Neural progenitor cell (in vitro differentiated cells): ENCODE results near the gene CCNL1. TPM values are rescaled to one million over a fixed set of nuclear protein-coding genes. Genes with fewer than 3 reads are reported as not detected.

Experiments used
- DNase-seq: peaks from one replicate; pipeline ENCODE4 v3.0.0-alpha.2; 2016; ENCODE audit warnings: low spot score
- H2AFZ ChIP-seq: fragments of 200-600 bp; sonication (generic); replicated peaks from 2 replicates; pipeline ENCODE4 v1.6.1; 2016; ENCODE audit warnings: antibody characterized with exemption
- H3F3A ChIP-seq: fragments of 200-600 bp; sonication (generic); 2 replicates; pipeline ENCODE4 v1.6.1; 2016; ENCODE audit warnings: antibody characterized with exemption, low read depth
- H3K27ac ChIP-seq: fragments of 200-600 bp; sonication (generic); 2 replicates; pipeline ENCODE4 v1.5.1; 2016; ENCODE audit warnings: mild to moderate bottlenecking
- H3K27me3 ChIP-seq: fragments of 200-600 bp; sonication (generic); 2 replicates; pipeline ENCODE4 v1.6.1; 2016; ENCODE audit warnings: mild to moderate bottlenecking, moderate library complexity
- H3K36me3 ChIP-seq: fragments of 200-600 bp; sonication (generic); 2 replicates; pipeline ENCODE4 v1.5.1; 2016
- H3K4me1 ChIP-seq: fragments of 200-600 bp; sonication (generic); 2 replicates; pipeline ENCODE4 v1.6.1; 2016; ENCODE audit warnings: mixed run types
- H3K4me2 ChIP-seq: fragments of 200-600 bp; sonication (generic); 2 replicates; pipeline ENCODE4 v1.6.1; 2016
- H3K4me3 ChIP-seq: fragments of 200-600 bp; sonication (generic); 2 replicates; pipeline ENCODE4 v1.5.1; 2016
- H3K79me2 ChIP-seq: fragments of 200-600 bp; sonication (generic); 2 replicates; pipeline ENCODE4 v1.6.1; 2016; ENCODE audit warnings: low read depth
- H3K9ac ChIP-seq: fragments of 200-600 bp; sonication (generic); 2 replicates; pipeline ENCODE4 v1.6.1; 2016
- H3K9me3 ChIP-seq: fragments of 200-600 bp; sonication (generic); 2 replicates; pipeline ENCODE4 v1.5.1; 2016; ENCODE audit warnings: low read depth
- H4K20me1 ChIP-seq: fragments of 200-600 bp; sonication (generic); 2 replicates; pipeline ENCODE4 v1.6.1; 2016; ENCODE audit warnings: low read depth
- H3K27ac Mint-ChIP-seq: 3 replicates; pipeline ENCODE4 v1.8.0; 2021; ENCODE audit warnings: mixed read lengths
- H3K27me3 Mint-ChIP-seq: 2 replicates; pipeline ENCODE4 v1.8.0; 2022; ENCODE audit warnings: low read depth, mild to moderate bottlenecking, inconsistent platforms, moderate library complexity, mixed read lengths; ENCODE audit not compliant: insufficient read depth
- H3K36me3 Mint-ChIP-seq: 3 replicates; pipeline ENCODE4 v1.8.0; 2021; ENCODE audit warnings: mixed read lengths
- H3K4me1 Mint-ChIP-seq: 3 replicates; pipeline ENCODE4 v1.8.0; 2021; ENCODE audit warnings: mixed read lengths
- H3K4me3 Mint-ChIP-seq: 3 replicates; pipeline ENCODE4 v1.8.0; 2021; ENCODE audit warnings: mild to moderate bottlenecking, moderate library complexity, mixed read lengths
- H3K9me3 Mint-ChIP-seq: 3 replicates; pipeline ENCODE4 v1.8.0; 2020; ENCODE audit warnings: mixed read lengths
- EZH2 ChIP-seq: fragments of 200-600 bp; sonication (generic); IDR thresholded peaks from 2 replicates; pipeline ENCODE4 v1.6.1; 2017; ENCODE audit warnings: antibody characterized with exemption, mild to moderate bottlenecking, moderate library complexity
- EZH2phosphoT487 ChIP-seq: fragments of 200-600 bp; sonication (generic); IDR thresholded peaks from 2 replicates; pipeline ENCODE4 v1.6.1; 2017; ENCODE audit warnings: antibody characterized with exemption
- total RNA-seq: library from RNA; depleted of rRNA; stranded (reverse); fragments of >200 nt; gene quantifications from 2 replicates; pipeline ENCODE4 v1.2.3, GENCODE V29; 2015; ENCODE audit warnings: low replicate concordance
- TF ChIP-seq, protein P1 (sequence below): fragments of 200-600 bp; sonication (generic); IDR thresholded peaks from 2 replicates; pipeline ENCODE4 v1.5.1; 2017; ENCODE audit warnings: antibody characterized with exemption, mild to moderate bottlenecking

The CCNL1 gene
- total RNA-seq, 1 donor from 2014 or later: 214 TPM

DNA sequence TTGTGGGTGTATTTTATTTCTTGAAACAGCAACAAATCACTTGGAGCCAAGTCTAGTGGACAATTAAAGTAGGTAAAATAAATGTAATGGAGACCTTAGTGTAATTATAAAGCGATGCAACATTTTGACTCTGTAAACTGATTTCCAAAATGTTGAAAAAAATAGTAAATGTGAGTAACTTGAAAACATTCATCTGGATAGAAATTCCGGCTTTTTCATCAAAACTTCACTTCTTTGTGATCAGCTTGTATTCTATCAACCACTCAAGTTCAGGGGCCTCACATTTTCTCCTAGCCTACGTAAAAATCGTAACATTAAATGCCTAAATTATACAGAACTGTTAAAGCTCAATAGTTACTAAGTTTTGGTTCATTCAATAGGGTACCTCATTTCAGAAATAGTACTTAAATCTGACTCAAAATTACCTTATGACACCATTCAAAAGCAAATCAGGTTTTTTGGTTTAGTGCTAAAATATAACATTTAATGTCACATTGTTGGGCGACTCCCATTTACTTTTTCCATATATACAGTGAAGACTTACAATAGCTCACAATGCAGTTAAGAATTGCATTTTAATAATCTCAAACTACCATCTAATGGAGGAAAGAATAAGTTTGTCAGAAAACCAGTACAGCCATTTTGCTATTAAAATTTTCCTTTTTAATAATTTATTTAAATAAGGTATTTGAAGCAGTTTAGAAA is 12.7 kb downstream of the CCNL1 start:
- H2AFZ ChIP-seq: no peak overlapping the region
- no peak overlapping the region for H3K9ac ChIP-seq
- no peak overlapping the region for H3K4me2 ChIP-seq
- no peak overlapping the region for H3K27ac ChIP-seq
- H4K20me1 ChIP-seq: peaks cover 37% of the 10 kb centered on the region
- Mint-ChIP-seq H3K4me3 (no peak overlapping the region), H3K27me3 (no peaks in the 10 kb centered on the region), H3K36me3 (peaks cover 46% of the 10 kb centered on the region), H3K9me3 (no peaks in the 10 kb centered on the region), H3K27ac (no peak overlapping the region), H3K4me1 (no peaks in the 10 kb centered on the region)
- no peaks in the 10 kb centered on the region for H3K4me1 ChIP-seq
- no peaks in the 10 kb centered on the region for H3K27me3 ChIP-seq
- no peak for DNase-seq
- H3K36me3 ChIP-seq: peaks cover 58% of the 10 kb centered on the region
- TF ChIP-seq, protein P1, sequence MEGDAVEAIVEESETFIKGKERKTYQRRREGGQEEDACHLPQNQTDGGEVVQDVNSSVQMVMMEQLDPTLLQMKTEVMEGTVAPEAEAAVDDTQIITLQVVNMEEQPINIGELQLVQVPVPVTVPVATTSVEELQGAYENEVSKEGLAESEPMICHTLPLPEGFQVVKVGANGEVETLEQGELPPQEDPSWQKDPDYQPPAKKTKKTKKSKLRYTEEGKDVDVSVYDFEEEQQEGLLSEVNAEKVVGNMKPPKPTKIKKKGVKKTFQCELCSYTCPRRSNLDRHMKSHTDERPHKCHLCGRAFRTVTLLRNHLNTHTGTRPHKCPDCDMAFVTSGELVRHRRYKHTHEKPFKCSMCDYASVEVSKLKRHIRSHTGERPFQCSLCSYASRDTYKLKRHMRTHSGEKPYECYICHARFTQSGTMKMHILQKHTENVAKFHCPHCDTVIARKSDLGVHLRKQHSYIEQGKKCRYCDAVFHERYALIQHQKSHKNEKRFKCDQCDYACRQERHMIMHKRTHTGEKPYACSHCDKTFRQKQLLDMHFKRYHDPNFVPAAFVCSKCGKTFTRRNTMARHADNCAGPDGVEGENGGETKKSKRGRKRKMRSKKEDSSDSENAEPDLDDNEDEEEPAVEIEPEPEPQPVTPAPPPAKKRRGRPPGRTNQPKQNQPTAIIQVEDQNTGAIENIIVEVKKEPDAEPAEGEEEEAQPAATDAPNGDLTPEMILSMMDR: no peak
- TF ChIP-seq EZH2phosphoT487 (no peak), EZH2 (no peak)
- no peak overlapping the region for H3K4me3 ChIP-seq
- H3K79me2 ChIP-seq: peaks cover 30% of the 10 kb centered on the region
- H3F3A ChIP-seq: peaks cover 70% of the 10 kb centered on the region
- no peaks in the 10 kb centered on the region for H3K9me3 ChIP-seq

DNA sequence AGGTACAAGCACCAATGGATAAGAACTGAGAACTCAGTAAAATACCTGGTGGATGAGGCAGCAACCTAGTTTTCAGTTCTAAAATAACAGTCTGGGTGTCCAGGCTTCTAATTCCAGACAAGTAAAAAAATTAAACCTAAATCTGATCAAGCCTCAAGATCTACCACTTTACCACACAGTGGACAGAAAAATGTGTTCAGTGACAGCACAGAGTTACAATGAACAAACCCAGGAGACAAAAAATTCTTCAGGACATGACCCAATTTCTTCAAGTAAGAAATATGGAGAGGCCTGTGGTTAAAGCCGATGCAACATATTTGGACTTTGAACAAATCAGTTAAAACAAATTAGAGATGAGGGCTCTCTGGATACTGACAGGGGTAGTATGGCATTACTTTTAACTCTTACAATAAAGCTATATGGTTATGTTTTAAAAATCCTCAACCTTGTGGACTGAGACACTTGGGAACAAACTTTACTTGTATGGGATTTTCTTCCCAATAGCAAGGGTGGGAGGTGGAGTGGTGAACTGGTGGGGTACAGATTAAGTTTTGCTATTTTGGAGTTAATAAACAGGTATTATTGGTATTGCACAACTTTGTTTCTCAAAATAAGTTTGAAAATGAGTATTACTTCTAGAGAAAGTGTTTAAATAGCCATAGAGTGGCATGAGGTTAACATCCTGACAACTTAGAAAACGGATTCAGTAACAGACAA is 14.2 kb downstream of the CCNL1 start:
- TF ChIP-seq, protein P1: no peak
- TF ChIP-seq EZH2phosphoT487 (no peak), EZH2 (no peak)
- Mint-ChIP-seq H3K27me3 (no peaks in the 10 kb centered on the region), H3K4me1 (no peaks in the 10 kb centered on the region), H3K27ac (no peak overlapping the region), H3K4me3 (no peak overlapping the region), H3K36me3 (peaks cover 39% of the 10 kb centered on the region), H3K9me3 (no peaks in the 10 kb centered on the region)
- Histone ChIP-seq H3K9me3 (no peaks in the 10 kb centered on the region), H3K27ac (no peak overlapping the region), H3K36me3 (peaks cover 43% of the 10 kb centered on the region), H3K9ac (no peak overlapping the region), H4K20me1 (peaks cover 24% of the 10 kb centered on the region), H3K27me3 (no peaks in the 10 kb centered on the region), H3K4me2 (no peak overlapping the region), H3K4me1 (no peaks in the 10 kb centered on the region), H3K79me2 (peaks cover 17% of the 10 kb centered on the region), H3K4me3 (no peak overlapping the region), H2AFZ (no peak overlapping the region), H3F3A (peaks cover 58% of the 10 kb centered on the region)
- no peak for DNase-seq

DNA sequence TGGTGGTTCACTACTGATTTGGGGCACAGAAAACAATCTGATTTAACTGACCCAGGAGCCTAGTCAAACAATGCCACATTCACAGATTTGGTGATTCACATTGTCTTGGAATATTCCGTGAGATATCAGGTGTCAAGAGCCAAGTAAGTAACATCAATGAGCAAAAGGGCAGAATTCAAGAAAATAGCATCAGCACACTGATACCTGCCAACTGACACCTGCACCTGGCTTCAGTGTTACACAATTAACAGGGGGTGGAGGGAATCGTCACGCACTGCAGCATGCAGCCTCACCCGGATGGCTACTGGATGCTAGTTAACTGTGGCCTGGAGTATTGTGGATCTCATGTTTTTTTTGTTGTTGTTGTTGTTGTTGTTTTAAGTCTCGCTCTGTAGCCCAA is 17.6 kb downstream of the CCNL1 start:
- no peak for DNase-seq
- Mint-ChIP-seq H3K27me3 (peaks cover 3% of the 10 kb centered on the region), H3K4me1 (peaks cover 2% of the 10 kb centered on the region), H3K9me3 (no peaks in the 10 kb centered on the region), H3K4me3 (no peak overlapping the region), H3K36me3 (peaks cover 24% of the 10 kb centered on the region), H3K27ac (no peak overlapping the region)
- Histone ChIP-seq H3K9me3 (no peaks in the 10 kb centered on the region), H2AFZ (no peak overlapping the region), H3K36me3 (peaks cover 9% of the 10 kb centered on the region), H3K79me2 (no peaks in the 10 kb centered on the region), H3K4me2 (no peak overlapping the region), H3K9ac (no peak overlapping the region), H4K20me1 (no peaks in the 10 kb centered on the region), H3K4me3 (no peak overlapping the region), H3K4me1 (no peaks in the 10 kb centered on the region), H3K27ac (no peak overlapping the region), H3K27me3 (no peaks in the 10 kb centered on the region), H3F3A (peaks cover 24% of the 10 kb centered on the region)
- TF ChIP-seq, protein P1: no peak
- TF ChIP-seq EZH2phosphoT487 (no peak), EZH2 (no peak)
